WTC11 (cell line): ENCODE data around the gene PDGFRB. TPM values are rescaled to one million over a fixed set of nuclear protein-coding genes. Genes with fewer than 3 reads are reported as not detected.

Experiments
- ATAC-seq: fragments of 200-7000 bp; cut with Tn5 transposase; 2 replicates; pipeline ENCODE4 v1.10.0; 2021; ENCODE audit warnings: mild to moderate bottlenecking, moderate library complexity
- CTCF ChIA-PET: fragments of 300-600 bp; sonication (Branson Sonifier 250); formaldehyde crosslinking; loops from one replicate; lab custom pipeline; 2021; ENCODE audit warnings: antibody characterized with exemption; lab: Charles Lee
- POLR2A ChIA-PET: fragments of 350-600 bp; sonication (Branson Sonifier 250); formaldehyde crosslinking; loops from one replicate; lab custom pipeline; 2021; ENCODE audit warnings: antibody characterized with exemption; lab: Charles Lee
- DNase-seq: peaks from one replicate; pipeline ENCODE4 v3.0.0; 2021; ENCODE audit warnings: low spot score
- H3K27ac Mint-ChIP-seq: 2 replicates; pipeline ENCODE4 v1.8.0; 2021; ENCODE audit warnings: mixed read lengths
- H3K27me3 Mint-ChIP-seq: 2 replicates; pipeline ENCODE4 v1.8.0; 2021; ENCODE audit warnings: low read depth, mild to moderate bottlenecking, moderate library complexity, mixed read lengths
- H3K36me3 Mint-ChIP-seq: 2 replicates; pipeline ENCODE4 v1.8.0; 2021; ENCODE audit warnings: mixed read lengths
- H3K4me1 Mint-ChIP-seq: 2 replicates; pipeline ENCODE4 v1.8.0; 2022; ENCODE audit warnings: mixed read lengths
- H3K4me3 Mint-ChIP-seq: 2 replicates; pipeline ENCODE4 v1.8.0; 2021; ENCODE audit warnings: mild to moderate bottlenecking, moderate library complexity, mixed read lengths
- H3K9me3 Mint-ChIP-seq: 2 replicates; pipeline ENCODE4 v1.8.0; 2021; ENCODE audit warnings: mixed read lengths
- CREM ChIP-seq: sonication (generic); formaldehyde crosslinking; IDR thresholded peaks from 2 replicates; pipeline ENCODE4 v1.8.1; 2022; ENCODE audit warnings: mild to moderate bottlenecking, missing genetic modification reagents, moderate library complexity
- CTCF ChIP-seq: fragments of 200-600 bp; IDR thresholded peaks from 2 replicates; pipeline ENCODE4 v1.8.0; 2022; ENCODE audit warnings: antibody characterized with exemption
- E2F4 ChIP-seq: sonication (generic); formaldehyde crosslinking; IDR thresholded peaks from 2 replicates; pipeline ENCODE4 v1.8.1; 2022; ENCODE audit warnings: low read depth, mild to moderate bottlenecking, moderate library complexity, missing genetic modification reagents, borderline replicate concordance
- GRHL2 ChIP-seq: fragments of 250-450 bp; sonication (Bioruptor Pico); IDR thresholded peaks from 2 replicates; pipeline ENCODE4 v1.8.0; 2022; ENCODE audit warnings: mild to moderate bottlenecking, moderate library complexity; ENCODE audit not compliant: insufficient replicate concordance, severe bottlenecking
- NFATC4 ChIP-seq: fragments of 250-450 bp; sonication (Bioruptor Pico); IDR thresholded peaks from 2 replicates; pipeline ENCODE4 v1.9.0; 2021; ENCODE audit warnings: mild to moderate bottlenecking
- NR2C2 ChIP-seq: sonication (generic); formaldehyde crosslinking; IDR thresholded peaks from 2 replicates; pipeline ENCODE4 v1.8.0; 2022; ENCODE audit warnings: mild to moderate bottlenecking, missing genetic modification reagents
- NR3C1 ChIP-seq: sonication (generic); formaldehyde crosslinking; conservative IDR thresholded peaks from 2 replicates; pipeline ENCODE4 v1.8.1; 2023; ENCODE audit warnings: low read depth, mild to moderate bottlenecking, missing genetic modification reagents
- SP1 ChIP-seq: sonication (generic); formaldehyde crosslinking; conservative IDR thresholded peaks from 2 replicates; pipeline ENCODE4 v1.8.1; 2022; ENCODE audit warnings: missing genetic modification reagents
- STAT6 ChIP-seq: sonication (generic); formaldehyde crosslinking; conservative IDR thresholded peaks from 2 replicates; pipeline ENCODE4 v1.8.1; 2023; ENCODE audit warnings: mild to moderate bottlenecking, low read depth, missing genetic modification reagents, moderate library complexity
- ZNF219 ChIP-seq: sonication (generic); formaldehyde crosslinking; IDR thresholded peaks from 2 replicates; pipeline ENCODE4 v1.8.0; 2023; ENCODE audit warnings: missing genetic modification reagents, mild to moderate bottlenecking, borderline replicate concordance
- ZNF263 ChIP-seq: sonication (generic); formaldehyde crosslinking; IDR thresholded peaks from 2 replicates; pipeline ENCODE4 v1.8.1; 2022; ENCODE audit warnings: low read depth, mild to moderate bottlenecking, moderate library complexity, missing genetic modification reagents
- ZNF281 ChIP-seq: sonication (generic); formaldehyde crosslinking; IDR thresholded peaks from 2 replicates; pipeline ENCODE4 v1.8.0; 2023; ENCODE audit warnings: mild to moderate bottlenecking, missing genetic modification reagents
- total RNA-seq: library from RNA; stranded (reverse); gene quantifications from 3 replicates; pipeline ENCODE4 v1.2.3, GENCODE V29; 2021
- TF ChIP-seq, protein P1 (sequence below): sonication (generic); formaldehyde crosslinking; conservative IDR thresholded peaks from 2 replicates; pipeline ENCODE4 v1.8.1; 2022; ENCODE audit warnings: mild to moderate bottlenecking, missing genetic modification reagents
- TF ChIP-seq, protein P2 (sequence below): fragments of 250-450 bp; sonication (Bioruptor Pico); IDR thresholded peaks from 2 replicates; pipeline ENCODE4 v1.9.0; 2021; ENCODE audit warnings: moderate library complexity, mild to moderate bottlenecking, inconsistent platforms, borderline replicate concordance
- TF ChIP-seq, protein P3 (sequence below): sonication (generic); formaldehyde crosslinking; IDR thresholded peaks from 2 replicates; pipeline ENCODE4 v1.8.0; 2023; ENCODE audit warnings: missing genetic modification reagents
- TF ChIP-seq, protein P4 (sequence below): sonication (generic); formaldehyde crosslinking; IDR thresholded peaks from 2 replicates; pipeline ENCODE4 v1.8.0; 2022; ENCODE audit warnings: mild to moderate bottlenecking, missing genetic modification reagents

Gene PDGFRB
- total RNA-seq, 1 experiment from 2014 or later: 5.1 TPM

GRCh38 chr5:150133581-150134197 is 22.0 kb downstream of the PDGFRB start:
- TF ChIP-seq ZNF281 (CRISPR knock-in tag) (no peak), NFATC4 (CRISPR knock-in tag) (no peak), GRHL2 (CRISPR knock-in tag) (no peak), SP1 (CRISPR knock-in tag) (no peak), NR3C1 (no peak), NR2C2 (CRISPR knock-in tag) (no peak), E2F4 (CRISPR knock-in tag) (no peak), CREM (CRISPR knock-in tag) (no peak), ZNF263 (CRISPR knock-in tag) (no peak), STAT6 (no peak), ZNF219 (no peak), CTCF (no peak)
- TF ChIP-seq, protein P1, sequence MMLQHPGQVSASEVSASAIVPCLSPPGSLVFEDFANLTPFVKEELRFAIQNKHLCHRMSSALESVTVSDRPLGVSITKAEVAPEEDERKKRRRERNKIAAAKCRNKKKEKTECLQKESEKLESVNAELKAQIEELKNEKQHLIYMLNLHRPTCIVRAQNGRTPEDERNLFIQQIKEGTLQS: no peak
- TF ChIP-seq, protein P2, sequence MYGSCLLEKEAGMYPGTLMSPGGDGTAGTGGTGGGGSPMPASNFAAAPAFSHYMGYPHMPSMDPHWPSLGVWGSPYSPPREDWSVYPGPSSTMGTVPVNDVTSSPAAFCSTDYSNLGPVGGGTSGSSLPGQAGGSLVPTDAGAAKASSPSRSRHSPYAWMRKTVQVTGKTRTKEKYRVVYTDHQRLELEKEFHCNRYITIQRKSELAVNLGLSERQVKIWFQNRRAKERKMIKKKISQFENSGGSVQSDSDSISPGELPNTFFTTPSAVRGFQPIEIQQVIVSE: no peak
- TF ChIP-seq, protein P3, sequence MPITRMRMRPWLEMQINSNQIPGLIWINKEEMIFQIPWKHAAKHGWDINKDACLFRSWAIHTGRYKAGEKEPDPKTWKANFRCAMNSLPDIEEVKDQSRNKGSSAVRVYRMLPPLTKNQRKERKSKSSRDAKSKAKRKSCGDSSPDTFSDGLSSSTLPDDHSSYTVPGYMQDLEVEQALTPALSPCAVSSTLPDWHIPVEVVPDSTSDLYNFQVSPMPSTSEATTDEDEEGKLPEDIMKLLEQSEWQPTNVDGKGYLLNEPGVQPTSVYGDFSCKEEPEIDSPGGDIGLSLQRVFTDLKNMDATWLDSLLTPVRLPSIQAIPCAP: no peak
- TF ChIP-seq, protein P4, sequence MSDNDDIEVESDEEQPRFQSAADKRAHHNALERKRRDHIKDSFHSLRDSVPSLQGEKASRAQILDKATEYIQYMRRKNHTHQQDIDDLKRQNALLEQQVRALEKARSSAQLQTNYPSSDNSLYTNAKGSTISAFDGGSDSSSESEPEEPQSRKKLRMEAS (CRISPR knock-in tag): no peak
- ATAC-seq (no peak), DNase-seq (no peak)
- H3K4me1 Mint-ChIP-seq: peaks cover 48% of the 10 kb centered on the region
- no peaks in the 10 kb centered on the region for H3K36me3 Mint-ChIP-seq
- H3K27ac Mint-ChIP-seq: no peak overlapping the region
- ChIA-PET POLR2A (no interaction called here), CTCF (interaction anchor here (0.9 to 1.0 kb wide), 2 partner anchors 12 to 39 kb away, joined by 3 to 4 read pairs; no protein-coding TSS in a partner anchor)
- H3K4me3 Mint-ChIP-seq: no peak overlapping the region
- H3K9me3 Mint-ChIP-seq: no peaks in the 10 kb centered on the region
- H3K27me3 Mint-ChIP-seq: peaks cover 34% of the 10 kb centered on the region
